HG02938 (cell line): Measurements from ENCODE around the gene INF2.
"Not testable (repeated sequence)": the region's sequence is repeated elsewhere in the genome, so short reads cannot be mapped to it uniquely, and the experiment has no call there.

Source experiments
- ATAC-seq: cut with Tn5 transposase; IDR thresholded peaks from one replicate; pipeline ENCODE4 v1.9.1; 2021; ENCODE audit warnings: mild to moderate bottlenecking, moderate library complexity; ENCODE audit not compliant: unreplicated experiment

Gene INF2

GRCh38 chr14:104689109-104689880 is at the start of gene INF2:
Gene INF2 (plus strand): TSS chr14:104689618. CDS start chr14:104701366, 11,748 bp downstream.
- no peak for ATAC-seq

DNA sequence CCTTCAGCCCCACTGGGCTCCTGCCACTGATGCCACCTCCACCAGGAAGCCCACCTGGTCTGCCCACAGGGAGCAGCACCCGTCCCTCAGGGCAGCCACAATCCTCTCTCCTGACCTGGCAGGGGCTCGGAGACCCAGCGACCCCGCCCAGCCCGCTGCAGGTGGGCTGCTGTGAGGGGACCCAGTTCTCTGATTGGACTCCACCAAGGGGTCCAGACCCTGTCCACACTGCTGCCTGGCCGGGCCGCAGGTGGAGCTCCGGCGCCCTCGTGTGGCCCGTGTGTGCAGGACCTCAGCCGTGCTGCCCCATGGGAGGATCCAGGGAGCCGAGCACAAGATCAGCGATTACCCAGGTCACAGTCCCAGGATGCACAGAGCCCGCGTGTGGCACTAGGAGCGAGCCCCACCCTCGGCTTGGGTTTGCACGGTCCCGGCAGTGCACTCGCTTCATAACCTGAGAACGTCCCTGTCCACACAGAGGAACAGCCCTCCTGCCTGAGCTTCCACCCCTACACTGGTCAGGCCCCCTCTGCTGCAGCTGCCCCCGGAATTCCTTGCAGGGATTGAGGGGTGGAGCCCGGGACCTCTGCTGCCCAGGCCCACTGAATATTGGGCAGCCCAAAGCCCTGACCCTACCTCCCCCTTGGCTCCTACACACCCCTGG is 49.4 kb upstream of the INF2 start:
- ATAC-seq: no peak

- ATAC-seq: no peak
Measured at GRCh38 chr14:104640681-104641080, 48.7 kb upstream of the INF2 start.

DNA sequence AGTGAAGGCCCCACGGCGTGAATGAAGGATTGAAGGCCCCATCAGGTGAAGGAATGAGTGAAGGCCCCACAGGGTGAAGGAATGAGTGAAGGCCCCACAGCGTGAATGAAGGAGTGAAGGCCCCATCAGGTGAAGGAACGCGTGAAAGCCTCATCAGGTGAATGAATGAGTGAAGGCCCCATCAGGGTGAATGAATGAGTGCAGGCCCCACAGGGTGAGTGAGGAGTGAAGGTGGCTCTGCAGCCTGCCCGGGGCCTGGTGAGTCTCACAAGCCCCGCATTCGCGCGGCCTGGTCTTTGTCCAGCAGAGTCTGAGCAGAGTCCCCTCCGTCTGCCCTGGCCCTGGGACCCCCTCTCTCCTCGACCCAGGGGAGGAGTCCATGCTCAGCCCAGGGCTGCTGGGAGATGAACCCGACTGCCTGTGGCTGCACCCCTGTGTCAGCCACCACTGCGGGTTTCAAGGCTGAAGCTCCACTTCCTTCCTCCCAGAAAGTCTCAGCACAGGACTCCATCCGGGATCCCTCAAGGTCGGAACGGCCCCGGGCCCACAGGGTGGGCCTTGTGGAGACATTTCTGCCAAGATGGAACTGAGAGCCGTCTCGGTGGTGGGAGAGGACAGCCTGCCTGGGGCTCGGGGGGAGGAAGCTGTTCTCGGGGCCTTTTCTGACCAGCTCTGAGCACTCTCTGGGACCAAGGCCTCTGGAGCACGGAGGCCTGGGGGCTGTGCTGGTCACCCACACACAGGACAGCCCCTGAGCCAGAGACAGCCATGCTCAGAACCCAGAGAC is 47.5 kb upstream of the INF2 start:
- ATAC-seq: no peak

GRCh38 chr14:104642540-104642868 is 46.9 kb upstream of the INF2 start:
- no peak for ATAC-seq

GRCh38 chr14:104643306-104643705 is 46.1 kb upstream of the INF2 start:
- ATAC-seq: no peak

- no peak for ATAC-seq
Measured at GRCh38 chr14:104644091-104644635, 45.3 kb upstream of the INF2 start.

DNA sequence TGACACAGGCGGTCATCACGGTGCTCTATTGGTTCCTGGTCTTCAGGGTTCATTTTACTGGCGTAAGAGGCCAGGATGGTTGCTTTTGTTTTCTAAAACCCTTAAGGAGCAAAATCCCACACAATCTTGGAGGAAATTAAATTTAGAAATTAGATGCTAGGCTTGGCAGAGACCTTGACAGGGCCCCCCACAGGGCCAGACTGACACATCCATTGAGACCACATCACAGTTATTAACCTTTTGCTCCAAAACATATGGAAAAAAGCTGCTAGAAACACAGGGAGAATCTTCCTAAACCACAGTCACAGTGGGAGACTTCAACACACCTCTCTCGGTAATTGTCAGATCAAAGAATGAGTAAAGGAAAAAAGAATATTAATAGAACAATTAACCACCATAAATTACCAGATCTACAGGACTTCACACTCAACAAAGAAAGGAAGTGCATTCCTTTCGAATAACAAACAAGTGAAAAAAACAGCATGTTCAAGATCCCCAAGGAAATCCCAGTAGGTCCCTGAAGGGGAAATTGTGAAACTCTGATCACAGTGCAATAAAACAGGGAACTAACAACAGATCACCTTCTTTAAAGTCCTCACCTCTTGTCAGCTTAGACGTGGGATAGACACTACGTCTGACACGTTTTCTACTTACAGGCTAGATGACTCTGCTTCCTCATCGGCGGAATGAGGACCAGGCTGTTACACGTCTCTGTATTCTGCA is 44.6 kb upstream of the INF2 start:
- no peak for ATAC-seq

DNA sequence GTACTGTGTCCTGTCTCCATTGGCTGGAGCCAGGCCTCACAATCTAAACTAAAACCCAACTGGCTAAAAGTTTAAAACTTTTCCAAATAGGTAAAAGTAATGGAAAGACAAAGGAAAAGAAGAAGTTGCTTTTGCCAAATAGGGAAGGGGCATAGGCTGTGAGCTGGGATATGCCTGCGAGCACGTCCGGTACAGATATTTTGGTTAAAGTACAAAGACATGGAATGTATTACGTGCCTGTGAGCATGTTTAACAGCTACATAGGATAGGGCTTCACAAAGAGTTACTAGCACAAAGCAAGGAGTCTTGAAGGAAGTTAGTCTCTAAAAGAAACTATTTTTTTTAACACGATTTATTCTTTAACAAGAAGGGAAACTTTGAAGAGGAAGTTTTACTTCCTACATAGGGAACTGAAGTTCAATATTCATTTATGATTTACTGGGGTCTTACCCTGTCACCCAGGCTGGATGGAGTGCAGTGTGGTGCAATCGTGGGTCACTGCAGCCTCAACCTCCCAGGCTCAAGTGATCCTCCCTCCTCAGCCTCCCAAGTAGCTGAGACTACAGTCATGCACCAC is 41.9 kb upstream of the INF2 start:
- no peak for ATAC-seq

DNA sequence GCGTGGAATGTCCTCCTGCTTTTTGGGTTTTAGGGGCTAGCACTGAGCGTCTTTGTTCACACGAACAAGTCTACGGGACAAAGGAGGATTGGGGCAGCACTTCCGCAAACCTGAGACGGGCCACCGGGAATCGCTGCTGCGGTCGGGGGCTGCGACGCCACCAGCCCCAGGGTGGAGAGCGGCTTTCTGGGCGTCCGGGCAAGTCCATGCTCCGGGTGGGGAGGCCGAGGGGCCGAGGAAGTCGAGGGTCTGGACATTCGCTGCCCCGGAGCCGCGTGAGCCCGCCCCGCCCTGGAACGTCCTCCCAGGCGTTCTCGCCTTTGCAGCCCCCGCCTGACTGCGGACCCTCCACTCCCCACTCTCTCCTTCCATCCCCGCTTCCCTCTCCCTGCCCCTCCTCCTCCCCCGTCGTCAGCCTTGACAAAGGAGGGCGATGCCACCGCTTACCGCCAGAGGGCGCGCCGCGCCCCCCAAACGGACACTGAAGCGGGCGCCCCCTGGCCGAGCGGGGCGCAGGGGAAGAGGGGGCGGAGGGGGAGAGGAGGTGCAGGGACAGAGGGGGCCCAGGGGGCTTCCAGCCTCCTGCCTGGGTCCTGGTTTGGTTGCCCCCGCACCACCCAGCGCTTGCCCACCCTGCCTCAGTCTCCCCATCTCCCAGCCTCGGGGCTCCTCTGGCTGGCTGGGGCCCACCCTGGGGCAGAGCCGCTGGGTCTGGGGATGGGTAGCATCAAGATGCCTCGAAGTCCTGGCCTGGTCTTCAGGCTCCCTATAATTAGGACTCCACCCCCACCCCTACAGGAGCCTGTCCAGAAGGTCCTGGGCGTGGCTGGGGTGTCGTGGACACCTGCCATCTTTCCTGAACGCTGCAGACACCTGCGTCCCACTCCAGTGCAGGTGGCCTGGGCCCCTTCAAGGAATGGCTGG is 39.1 kb upstream of the INF2 start:
- no peak for ATAC-seq

DNA sequence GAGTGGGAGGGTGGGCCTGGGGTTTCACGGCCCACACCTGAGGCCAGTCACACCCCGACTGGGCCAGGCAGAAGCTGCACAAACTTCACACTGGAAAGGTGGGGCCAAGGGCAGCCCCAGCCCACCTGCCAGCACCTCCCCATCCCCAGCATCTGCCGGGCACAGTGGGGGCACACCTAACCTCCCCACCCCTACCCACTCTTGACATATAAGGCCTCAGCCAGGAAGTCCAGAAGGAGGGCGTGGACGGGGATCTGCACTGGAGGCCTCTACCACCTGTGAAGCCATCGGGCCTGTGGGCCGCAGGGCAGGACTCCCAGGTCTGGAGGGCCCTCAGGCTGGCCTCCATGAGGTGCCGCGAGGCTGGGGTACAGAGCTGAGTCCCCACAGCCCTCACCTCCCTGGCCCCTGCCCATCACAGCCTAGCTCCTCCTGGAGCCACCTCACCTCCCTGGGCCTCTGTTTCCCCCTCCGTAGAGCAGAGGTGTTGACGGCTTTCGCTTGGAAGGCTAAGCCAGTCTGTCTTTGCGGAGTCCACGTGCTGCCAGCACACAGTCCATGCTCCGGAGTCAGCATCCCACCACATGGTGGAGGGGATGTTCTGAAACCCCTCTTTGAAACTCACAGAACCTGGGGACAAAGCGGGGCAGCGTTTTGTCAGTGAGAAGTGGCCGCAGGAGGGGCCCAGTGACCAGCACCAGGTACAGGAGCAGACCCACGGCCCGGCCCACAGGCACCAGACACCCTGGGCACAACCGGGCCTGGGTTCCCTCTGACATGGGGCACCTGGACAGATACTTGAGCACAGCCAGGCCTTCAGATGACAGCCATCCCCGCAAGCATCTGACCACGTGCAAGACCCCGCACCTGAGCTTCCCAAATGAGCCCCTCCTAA is 38.2 kb upstream of the INF2 start:
- no peak for ATAC-seq

GRCh38 chr14:104651876-104652260 is 37.5 kb upstream of the INF2 start:
- no peak for ATAC-seq

DNA sequence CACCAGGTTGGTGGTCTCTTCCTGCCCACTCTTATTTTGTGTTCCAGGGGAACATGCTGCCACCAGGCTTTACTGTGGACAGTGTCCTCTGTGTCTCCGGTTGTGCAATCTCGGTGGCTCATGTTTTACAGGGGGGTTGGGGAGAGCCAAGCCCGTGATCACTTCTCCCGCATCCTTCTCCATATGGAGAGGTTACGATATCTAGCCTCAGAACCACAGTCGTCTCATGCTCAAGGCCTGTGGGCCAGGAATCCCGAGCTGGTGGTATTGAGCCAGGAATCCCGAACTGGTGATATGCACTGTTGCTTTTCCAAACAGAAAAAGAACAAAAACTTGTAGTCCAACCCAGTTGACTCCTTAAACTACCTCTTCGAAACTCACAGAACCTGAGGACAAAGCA is 37.0 kb upstream of the INF2 start:
- no peak for ATAC-seq

GRCh38 chr14:104653130-104653920 is 36.1 kb upstream of the INF2 start:
- ATAC-seq: not testable (repeated sequence)

DNA sequence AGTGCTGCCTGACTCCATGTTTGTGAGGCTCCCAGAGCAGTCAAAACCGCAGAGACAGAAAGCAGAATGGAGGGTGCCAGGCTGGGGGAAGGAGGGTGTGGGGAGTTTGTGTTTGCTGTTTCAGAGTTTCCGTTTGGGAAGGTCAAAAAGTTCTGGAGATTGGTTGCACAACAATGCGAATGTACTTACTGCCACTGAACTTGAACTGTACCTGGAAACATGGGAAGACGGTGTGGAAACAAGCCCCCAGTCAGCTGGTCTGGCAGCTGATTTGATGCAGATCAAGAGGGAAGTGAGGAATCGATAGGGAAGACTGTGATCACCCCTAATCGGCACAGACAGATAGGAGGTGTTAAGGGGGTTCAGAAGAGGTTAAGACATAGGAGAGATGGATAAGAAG is 35.3 kb upstream of the INF2 start:
- ATAC-seq: no peak

GRCh38 chr14:104655128-104655848 is 34.1 kb upstream of the INF2 start:
- ATAC-seq: no peak
